Muscle of arm (tissue), 12 donors: ENCODE results near the gene LAMP2. TPM values are rescaled to one million over a fixed set of nuclear protein-coding genes. Genes with fewer than 3 reads are reported as not detected.

ENCODE experiments used
- polyA plus RNA-seq, 12 donors: library from polyadenylated mRNA; unstranded; fragments of 120-200 nt; gene quantifications; one replicate each; pipeline ENCODE4 v1.2.1, GENCODE V29; 2013; ENCODE audit not compliant: insufficient read length in 12 of 12

Gene LAMP2
- polyA plus RNA-seq, 12 donors, result 77.7 to 171 (median 147) TPM; not detected in 1

Other genes with a start within 250 kb of the LAMP2 start
- 10 to 100 TPM in 11 of 12 donors, not detected in 1; 13.9 to 22.8 (median 18.3) TPM for gene ZBTB33, start 218.5 kb downstream of the LAMP2 start, polyA plus RNA-seq
- 10 to 100 TPM in 9 of 12 donors, 1 to 10 TPM in 2, not detected in 1; 6.7 to 22.3 (median 12.1) TPM for gene TMEM255A, start 157.8 kb downstream of the LAMP2 start, polyA plus RNA-seq
- 100 to 1,000 TPM in 11 of 12 donors, not detected in 1; 108 to 436 (median 313) TPM for gene ATP1B4, start 107.2 kb downstream of the LAMP2 start, polyA plus RNA-seq
- gene CUL4B, start 91.7 kb upstream of the LAMP2 start, polyA plus RNA-seq, result 100 to 1,000 TPM in 1 of 12 donors, 10 to 100 TPM in 11; 24.8 to 114 (median 34.8) TPM
- gene MCTS1, start 134.8 kb upstream of the LAMP2 start, polyA plus RNA-seq, result 10 to 100 TPM in 11 of 12 donors, not detected in 1; 30.0 to 54.1 (median 44.8) TPM
- gene C1GALT1C1, start 160.8 kb upstream of the LAMP2 start, polyA plus RNA-seq, result 10 to 100 TPM in 11 of 12 donors, not detected in 1; 12.1 to 27.7 (median 17.4) TPM